CD14-positive monocyte (primary cell): Measurements from ENCODE around the gene UBXN4. TPM values are rescaled to one million over a fixed set of nuclear protein-coding genes. Genes with fewer than 3 reads are reported as not detected.

Experiments
- DNase-seq, 3 donors: peaks; one replicate each; pipeline ENCODE4 v3.0.0-alpha.2; 2011 to 2022
- H2AFZ ChIP-seq: 2 replicates; pipeline ENCODE4 v1.6.0; 2012; ENCODE audit warnings: mild to moderate bottlenecking, low read depth, low read length, inconsistent platforms; ENCODE audit not compliant: insufficient read depth, poor library complexity, severe bottlenecking
- H3K27ac ChIP-seq, 2 donors: 1 replicate in 1 of 2; 2 replicates in 1 of 2; pipeline ENCODE4 v1.5.1; 2012 to 2013; ENCODE audit warnings: low read length in 2 of 2, control low read depth in 1 of 2, inconsistent platforms in 1 of 2, low read depth in 1 of 2, mild to moderate bottlenecking in 1 of 2
- H3K27me3 ChIP-seq, 2 donors: one replicate each; pipeline versions ENCODE4 v1.6.0 to v1.6.1; 2011 to 2013; ENCODE audit warnings: low read length in 2 of 2; ENCODE audit not compliant: control insufficient read depth in 2 of 2, insufficient read depth in 2 of 2
- H3K36me3 ChIP-seq, 2 donors: replicated peaks in 1 of 2; 1 replicate in 1 of 2; 2 replicates in 1 of 2; pipeline versions ENCODE4 v1.5.1 to v1.6.1; 2012 to 2013; ENCODE audit warnings: low read length in 2 of 2, control low read depth in 1 of 2, inconsistent platforms in 1 of 2, mild to moderate bottlenecking in 1 of 2; ENCODE audit not compliant: insufficient read depth in 2 of 2, control insufficient read depth in 1 of 2
- H3K4me1 ChIP-seq, 2 donors: 1 replicate in 1 of 2; 2 replicates in 1 of 2; pipeline versions ENCODE4 v1.5.1 to v1.6.1; 2012 to 2013; ENCODE audit warnings: low read length in 2 of 2, control low read depth in 1 of 2, inconsistent platforms in 1 of 2, mild to moderate bottlenecking in 1 of 2, moderate library complexity in 1 of 2; ENCODE audit not compliant: insufficient read depth in 2 of 2, control insufficient read depth in 1 of 2
- H3K4me2 ChIP-seq: replicated peaks from 2 replicates; pipeline ENCODE3; 2012; ENCODE audit warnings: low read length, moderate library complexity, mild to moderate bottlenecking; ENCODE audit not compliant: poor library complexity, severe bottlenecking; ENCODE audit errors: extremely low read depth
- H3K4me3 ChIP-seq, 3 experiments: fragments of 200-600 bp in 1 of 3; sonication (generic) in 1 of 3; replicated peaks in 1 of 3; 1 replicate in 2 of 3; 2 replicates in 1 of 3; pipeline ENCODE4 v1.5.1; 2011 to 2013; ENCODE audit warnings: low read length in 3 of 3, mild to moderate bottlenecking in 3 of 3, control low read depth in 2 of 3, low read depth in 2 of 3, inconsistent platforms in 1 of 3, moderate library complexity in 1 of 3
- H3K79me2 ChIP-seq: 2 replicates; pipeline ENCODE4 v1.6.0; 2012; ENCODE audit warnings: mild to moderate bottlenecking, control low read depth, inconsistent platforms, low read length, moderate library complexity; ENCODE audit not compliant: insufficient read depth
- H3K9ac ChIP-seq: 2 replicates; pipeline ENCODE4 v1.6.0; 2017; ENCODE audit warnings: low read length, mild to moderate bottlenecking; ENCODE audit not compliant: insufficient read depth, poor library complexity, severe bottlenecking
- H3K9me3 ChIP-seq, 2 donors: replicated peaks in 1 of 2; 1 replicate in 1 of 2; 2 replicates in 1 of 2; pipeline versions ENCODE4 v1.5.1 to v1.6.1; 2012 to 2013; ENCODE audit warnings: low read length in 2 of 2, control low read depth in 1 of 2; ENCODE audit not compliant: control insufficient read depth in 1 of 2, insufficient read depth in 1 of 2
- H4K20me1 ChIP-seq: 2 replicates; pipeline ENCODE4 v1.6.0; 2012; ENCODE audit warnings: mild to moderate bottlenecking, low read length, control low read depth, moderate library complexity; ENCODE audit not compliant: insufficient read depth
- H3K27ac Mint-ChIP-seq, 7 donors: one replicate each; pipeline ENCODE4 v1.8.0; 2020; ENCODE audit warnings: mild to moderate bottlenecking in 7 of 7, mixed read lengths in 7 of 7, moderate library complexity in 6 of 7, inconsistent platforms in 2 of 7
- H3K27me3 Mint-ChIP-seq, 3 donors: one replicate each; pipeline ENCODE4 v1.8.0; 2021 to 2022; ENCODE audit warnings: low read depth in 3 of 3, mild to moderate bottlenecking in 3 of 3, mixed read lengths in 3 of 3, moderate library complexity in 3 of 3, inconsistent platforms in 1 of 3
- H3K36me3 Mint-ChIP-seq, 2 donors: one replicate each; pipeline ENCODE4 v1.8.0; 2020; ENCODE audit warnings: mixed read lengths in 2 of 2, inconsistent platforms in 1 of 2, mild to moderate bottlenecking in 1 of 2
- H3K4me1 Mint-ChIP-seq: one replicate; pipeline ENCODE4 v1.8.0; 2020; ENCODE audit warnings: mild to moderate bottlenecking, mixed read lengths
- H3K4me3 Mint-ChIP-seq, 2 donors: one replicate each; pipeline ENCODE4 v1.8.0; 2020; ENCODE audit warnings: mild to moderate bottlenecking in 2 of 2, mixed read lengths in 2 of 2, moderate library complexity in 1 of 2
- H3K9me3 Mint-ChIP-seq, 7 donors: one replicate each; pipeline ENCODE4 v1.8.0; 2020 to 2022; ENCODE audit warnings: mixed read lengths in 7 of 7, mild to moderate bottlenecking in 6 of 7, moderate library complexity in 6 of 7, inconsistent platforms in 2 of 7
- CTCF ChIP-seq: fragments of 200-600 bp; IDR thresholded peaks from one replicate; pipeline ENCODE4 v1.8.0; 2022; ENCODE audit warnings: antibody characterized with exemption, mild to moderate bottlenecking
- WGBS: methylation state at CpG from one replicate; pipeline ENCODE4 v1.1.5; 2013; ENCODE audit warnings: missing lambda C conversion rate; ENCODE audit not compliant: insufficient coverage; 5-methylcytosine and 5-hydroxymethylcytosine counted together
- intact Hi-C, 2 donors: fragments of 100-400 bp; cut with micrococcal nuclease; formaldehyde crosslinking; loops; one replicate each; pipeline versions ENCODE4 v1.15.0 to v1.15.1; 2023
- polyA plus RNA-seq, 3 donors: library from polyadenylated mRNA; depleted of rRNA in 1 of 3; unstranded in 2 of 3; stranded (reverse) in 1 of 3; fragments of 300-500 nt in 2 of 3; fragments of >200 nt in 1 of 3; fragmentation: Illumina TruSeq in 2 of 3; gene quantifications; 1 replicate in 2 of 3; 2 replicates in 1 of 3; pipeline ENCODE4 v1.2.3, GENCODE V29; 2012 to 2021

Gene UBXN4
- polyA plus RNA-seq, 3 donors = 53.8 to 107 (median 74.2) TPM

- H3K4me1 ChIP-seq = peaks cover 10 to 18% of the 10 kb centered on the region in 2 donors
- intact Hi-C loops = loop anchor here in 1 of 2 donors (2.0 to 10.0 kb wide), 5 partner anchors 145 to 821 kb away; partner anchors contain the start of genes CCNT2, CXCR4, R3HDM1 and RAB3GAP1
- Mint-ChIP-seq H3K36me3 (peaks cover 0 to 8% of the 10 kb centered on the region in 2 donors), H3K27ac (no peak overlapping the region), H3K4me1 (peaks cover 19% of the 10 kb centered on the region), H3K9me3 (peaks cover 0 to 3% (median 0%) of the 10 kb centered on the region in 7 donors), H3K27me3 (peaks cover 0 to 1% (median 0%) of the 10 kb centered on the region in 3 donors), H3K4me3 (no peak overlapping the region)
- no peak overlapping the region for H3K4me2 ChIP-seq
- 100% methylated on average over 3 of the region's 3 CpGs for WGBS
- no peak for TF ChIP-seq CTCF
- no peaks in the 10 kb centered on the region for H3K9me3 ChIP-seq
- H3K9ac ChIP-seq = no peak overlapping the region
- no peaks in the 10 kb centered on the region for H3K27me3 ChIP-seq
- peaks cover 35% of the 10 kb centered on the region for H3K79me2 ChIP-seq
- no peak overlapping the region for H2AFZ ChIP-seq
- H3K27ac ChIP-seq = no peak overlapping the region
- no peak overlapping the region for H3K4me3 ChIP-seq
- H3K36me3 ChIP-seq = peaks cover 0 to 2% of the 10 kb centered on the region in 2 donors
- no peak for DNase-seq
- H4K20me1 ChIP-seq = peaks cover 7% of the 10 kb centered on the region
Observed at GRCh38 chr2:135740206-135740605, 1.4 kb upstream of the UBXN4 start.

GRCh38 chr2:135741043-135741394 is 636 bp upstream of the UBXN4 start:
- H3K9me3 Mint-ChIP-seq = peaks cover 0 to 3% (median 0%) of the 10 kb centered on the region in 7 donors
- H3K4me1 ChIP-seq = peaks cover 10 to 18% of the 10 kb centered on the region in 2 donors
- H3K27me3 ChIP-seq = no peaks in the 10 kb centered on the region
- DNase-seq = no peak
- peaks cover 3 to 8% of the 10 kb centered on the region in 2 donors for H3K36me3 Mint-ChIP-seq
- H3K4me3 Mint-ChIP-seq = no peak overlapping the region
- peak overlapping the region; percentile 82 for H2AFZ ChIP-seq
- no peak for TF ChIP-seq CTCF
- peaks cover 19% of the 10 kb centered on the region for H3K4me1 Mint-ChIP-seq
- intact Hi-C loops = loop anchor here in 1 of 2 donors (2.0 to 10.0 kb wide), 5 partner anchors 144 to 822 kb away; partner anchors contain the start of genes CCNT2, CXCR4, R3HDM1 and RAB3GAP1
- H4K20me1 ChIP-seq = peaks cover 13% of the 10 kb centered on the region
- WGBS = 89% methylated on average over 9 of the region's 11 CpGs
- H3K9ac ChIP-seq = no peak overlapping the region
- H3K4me3 ChIP-seq = peak overlapping the region in 1 of 3 experiments; percentile 90
- peak overlapping the region; percentile 81 for H3K4me2 ChIP-seq
- no peak overlapping the region for H3K27ac ChIP-seq
- peak overlapping the region in 3 of 7 donors; percentile 6 to 96 (median 49) for H3K27ac Mint-ChIP-seq
- H3K36me3 ChIP-seq = peaks cover 0 to 6% of the 10 kb centered on the region in 2 donors
- H3K79me2 ChIP-seq = peaks cover 43% of the 10 kb centered on the region
- no peaks in the 10 kb centered on the region for H3K9me3 ChIP-seq
- H3K27me3 Mint-ChIP-seq = peaks cover 0 to 1% (median 0%) of the 10 kb centered on the region in 3 donors
